Tibial nerve (tissue), 4 donors: ENCODE data around the gene RNF141. TPM values are rescaled to one million over a fixed set of nuclear protein-coding genes. Genes with fewer than 3 reads are reported as not detected.

ENCODE experiments used
- DNase-seq, 2 donors: peaks; one replicate each; pipeline ENCODE4 v3.0.0-alpha.2; 2019; ENCODE audit warnings: low spot score in 2 of 2
- H3K27ac ChIP-seq, 4 donors: fragments of 200-600 bp; sonication (generic) in 3 of 4; one replicate each; pipeline ENCODE4 v1.5.1; 2017 to 2019; ENCODE audit warnings: mild to moderate bottlenecking in 1 of 4
- H3K27me3 ChIP-seq, 2 donors: fragments of 200-600 bp; sonication (generic) in 1 of 2; one replicate each; pipeline versions ENCODE4 v1.5.1 to v1.6.0; 2017 to 2019
- H3K36me3 ChIP-seq, 3 donors: fragments of 200-600 bp; sonication (generic); one replicate each; pipeline ENCODE4 v1.5.1; 2018 to 2019
- H3K4me1 ChIP-seq, 4 donors: fragments of 200-600 bp; sonication (generic) in 3 of 4; one replicate each; pipeline ENCODE4 v1.5.1; 2017 to 2019
- H3K4me3 ChIP-seq, 4 donors: fragments of 200-600 bp; sonication (generic) in 3 of 4; one replicate each; pipeline ENCODE4 v1.5.1; 2017 to 2019; ENCODE audit warnings: mild to moderate bottlenecking in 1 of 4, moderate library complexity in 1 of 4
- H3K9me3 ChIP-seq, 4 donors: fragments of 200-600 bp; sonication (generic) in 3 of 4; one replicate each; pipeline ENCODE4 v1.5.1; 2017 to 2019
- CTCF ChIP-seq, 5 experiments: fragments of 200-600 bp in 3 of 5; fragments of 450-650 bp in 2 of 5; sonication (generic) in 3 of 5; IDR thresholded peaks; one replicate each; pipeline ENCODE4 v1.5.1; 2016 to 2019; ENCODE audit warnings: antibody characterized with exemption in 5 of 5, mild to moderate bottlenecking in 3 of 5, moderate library complexity in 2 of 5
- EP300 ChIP-seq, 2 donors: sonication (generic); formaldehyde crosslinking; IDR thresholded peaks; one replicate each; pipeline ENCODE4 v1.6.1; 2017; ENCODE audit warnings: antibody characterized with exemption in 2 of 2, mild to moderate bottlenecking in 1 of 2
- POLR2A ChIP-seq, 2 donors: fragments of 450-650 bp; IDR thresholded peaks; one replicate each; pipeline ENCODE4 v1.6.1; 2017; ENCODE audit warnings: antibody characterized with exemption in 2 of 2, mild to moderate bottlenecking in 2 of 2, moderate library complexity in 2 of 2
- WGBS, 2 donors: methylation state at CpG; one replicate each; pipeline ENCODE4 v1.1.5; 2018; 5-methylcytosine and 5-hydroxymethylcytosine counted together
- total RNA-seq, 4 donors: library from RNA; depleted of rRNA; stranded (reverse); fragments of >200 nt; gene quantifications; one replicate each; pipeline ENCODE4 v1.1.0, GENCODE V29; 2016

RNF141 gene
- total RNA-seq, 4 donors from 2014 or later, result 27.6 to 49.2 (median 40.5) TPM

GRCh38 chr11:10498022-10498400 lies 43.0 kb downstream of the RNF141 start:
- 91 to 92% methylated on average over 7 of the region's 7 CpGs for WGBS, 2 donors
- no peak for DNase-seq
- Histone ChIP-seq H3K27me3 (no peaks in the 10 kb centered on the region), H3K9me3 (no peaks in the 10 kb centered on the region), H3K4me3 (no peak overlapping the region), H3K36me3 (peaks cover 0 to 14% (median 12%) of the 10 kb centered on the region in 3 donors), H3K27ac (no peak overlapping the region), H3K4me1 (peaks cover 0 to 6% (median 0%) of the 10 kb centered on the region in 4 donors)
- TF ChIP-seq CTCF (IDR thresholded peaks at IDR 0.05), result no peak
- TF ChIP-seq EP300 (IDR thresholded peaks at IDR 0.05), result no peak
- no peak for TF ChIP-seq POLR2A (IDR thresholded peaks at IDR 0.05)

DNA sequence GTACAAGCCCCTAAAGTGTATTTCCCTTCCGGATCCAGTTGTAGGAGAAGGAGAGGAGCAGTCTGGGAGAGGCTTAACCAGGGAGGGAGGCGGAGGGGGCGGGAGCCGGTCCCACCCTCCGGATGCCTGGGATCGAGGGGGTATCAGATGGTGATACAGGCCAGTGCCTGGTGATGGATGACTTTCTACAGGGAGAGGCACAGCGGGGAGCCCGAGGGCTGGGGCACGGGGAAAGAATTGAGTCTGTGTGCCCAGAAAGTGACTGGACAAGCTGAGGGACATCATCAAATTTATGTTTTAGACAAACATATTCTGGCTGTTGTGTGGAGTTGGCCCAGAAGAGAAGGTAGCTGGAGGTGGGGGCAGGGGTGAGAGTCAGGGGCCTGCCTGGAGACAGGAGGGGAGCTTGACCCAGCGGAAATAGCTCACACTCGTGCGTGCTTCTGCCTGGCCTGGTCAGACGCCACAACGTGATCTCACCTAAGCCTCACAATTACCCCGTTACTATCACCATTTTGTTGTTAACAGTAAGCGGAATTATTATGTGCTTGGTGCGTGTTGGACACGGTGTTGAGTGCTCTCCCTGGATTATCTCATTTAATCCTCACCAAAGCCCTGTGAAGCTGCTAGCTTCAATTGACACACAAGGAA lies 43.5 kb downstream of the RNF141 start:
- DNase-seq, result no peak
- H3K36me3 ChIP-seq, result peaks cover 0 to 16% (median 12%) of the 10 kb centered on the region in 3 donors
- TF ChIP-seq CTCF (IDR thresholded peaks at IDR 0.05) (no peak), EP300 (IDR thresholded peaks at IDR 0.05) (no peak)
- no peak overlapping the region for H3K27ac ChIP-seq
- H3K4me3 ChIP-seq, result no peak overlapping the region
- no peaks in the 10 kb centered on the region for H3K27me3 ChIP-seq
- peaks cover 0 to under 1% (median 0%) of the 10 kb centered on the region in 4 donors for H3K4me1 ChIP-seq
- no peaks in the 10 kb centered on the region for H3K9me3 ChIP-seq
- 77 to 79% methylated on average over 18 of the region's 18 CpGs for WGBS, 2 donors

- H3K27me3 ChIP-seq, result no peaks in the 10 kb centered on the region
- peaks cover 0 to 16% (median 12%) of the 10 kb centered on the region in 3 donors for H3K36me3 ChIP-seq
- peaks cover 0 to 4% (median 1%) of the 10 kb centered on the region in 4 donors for H3K4me1 ChIP-seq
- no peak for DNase-seq
- WGBS, 2 donors, result 95 to 97% methylated on average over 4 of the region's 4 CpGs
- H3K27ac ChIP-seq, result no peak overlapping the region
- TF ChIP-seq CTCF (IDR thresholded peaks at IDR 0.05), result no peak
- no peak for TF ChIP-seq POLR2A (IDR thresholded peaks at IDR 0.05)
- TF ChIP-seq EP300 (IDR thresholded peaks at IDR 0.05), result no peak
- no peaks in the 10 kb centered on the region for H3K9me3 ChIP-seq
- H3K4me3 ChIP-seq, result no peak overlapping the region
Measured at GRCh38 chr11:10496296-10496936, 44.6 kb downstream of the RNF141 start.

GRCh38 chr11:10495464-10495786 lies 45.6 kb downstream of the RNF141 start:
- whole genome bisulfite sequencing, 2 donors, result 92 to 94% methylated on average over 8 of the region's 8 CpGs
- TF ChIP-seq CTCF (IDR thresholded peaks at IDR 0.05), result no peak
- DNase-seq, result no peak
- no peaks in the 10 kb centered on the region for H3K9me3 ChIP-seq
- H3K27me3 ChIP-seq, result no peaks in the 10 kb centered on the region
- H3K4me1 ChIP-seq, result peaks cover 0 to 12% (median 6%) of the 10 kb centered on the region in 4 donors
- H3K4me3 ChIP-seq, result no peak overlapping the region
- no peak overlapping the region for H3K27ac ChIP-seq
- H3K36me3 ChIP-seq, result peaks cover 0 to 16% (median 12%) of the 10 kb centered on the region in 3 donors

- WGBS, 2 donors, result 93 to 94% methylated on average over 14 of the region's 14 CpGs
- H3K27me3 ChIP-seq, result no peaks in the 10 kb centered on the region
- H3K9me3 ChIP-seq, result no peaks in the 10 kb centered on the region
- H3K4me1 ChIP-seq, result peaks cover 0 to 12% (median 7%) of the 10 kb centered on the region in 4 donors
- no peak overlapping the region for H3K27ac ChIP-seq
- DNase-seq, result no peak
- TF ChIP-seq POLR2A (IDR thresholded peaks at IDR 0.05) (no peak), EP300 (IDR thresholded peaks at IDR 0.05) (no peak), CTCF (IDR thresholded peaks at IDR 0.05) (no peak)
- H3K4me3 ChIP-seq, result no peak overlapping the region
- H3K36me3 ChIP-seq, result peaks cover 0 to 16% (median 12%) of the 10 kb centered on the region in 3 donors
Measured at GRCh38 chr11:10494636-10495463, 46.1 kb downstream of the RNF141 start.
